HepG2 (cell line): Measurements from ENCODE around the gene OST4. TPM values are rescaled to one million over a fixed set of nuclear protein-coding genes. Genes with fewer than 3 reads are reported as not detected.

Experiments
- ARID2 ChIP-seq: sonication (generic); formaldehyde crosslinking; IDR thresholded peaks from 2 replicates; pipeline ENCODE4 v1.8.1; 2022; ENCODE audit warnings: mild to moderate bottlenecking, missing genetic modification reagents, borderline replicate concordance
- FOXA1 ChIP-seq, 2 experiments: fragments of 450-650 bp in 1 of 2; sonication (generic) in 1 of 2; formaldehyde crosslinking in 1 of 2; IDR thresholded peaks; 2 replicates each; pipeline versions ENCODE4 v1.4.0 to v1.6.1; 2016 to 2020; ENCODE audit warnings: missing genetic modification reagents in 1 of 2
- MEF2D ChIP-seq: sonication (generic); formaldehyde crosslinking; IDR thresholded peaks from 2 replicates; pipeline ENCODE4 v1.5.1; 2020; ENCODE audit warnings: mild to moderate bottlenecking, missing genetic modification reagents
- NR1H2 ChIP-seq: sonication (generic); formaldehyde crosslinking; IDR thresholded peaks from 2 replicates; pipeline ENCODE4 v1.8.1; 2022; ENCODE audit warnings: low read depth, missing genetic modification reagents, borderline replicate concordance
- RFX1 ChIP-seq: fragments of 450-650 bp; IDR thresholded peaks from 2 replicates; pipeline ENCODE4 v1.6.1; 2017
- SOX13 ChIP-seq, 3 experiments: fragments of 450-650 bp in 1 of 3; sonication (generic) in 1 of 3; formaldehyde crosslinking in 1 of 3; IDR thresholded peaks in 2 of 3; conservative IDR thresholded peaks in 1 of 3; 2 replicates each; pipeline versions ENCODE4 v1.5.0 to v1.6.1; 2016 to 2020; ENCODE audit warnings: antibody characterized with exemption in 1 of 3, mild to moderate bottlenecking in 1 of 3, missing compliant biosample characterization in 1 of 3, missing genetic modification reagents in 1 of 3, moderate library complexity in 1 of 3
- TEAD2 ChIP-seq: sonication (generic); formaldehyde crosslinking; IDR thresholded peaks from 2 replicates; pipeline ENCODE4 v1.9.0; 2021; ENCODE audit warnings: missing genetic modification reagents
- ZNF143 ChIP-seq: sonication (generic); formaldehyde crosslinking; IDR thresholded peaks from 2 replicates; pipeline ENCODE4 v1.4.0; 2020; ENCODE audit warnings: missing genetic modification reagents
- ZNF557 ChIP-seq: sonication (generic); formaldehyde crosslinking; IDR thresholded peaks from 2 replicates; pipeline ENCODE4 v1.4.0; 2020; ENCODE audit warnings: missing genetic modification reagents
- ZNF788 ChIP-seq: sonication (generic); formaldehyde crosslinking; IDR thresholded peaks from 2 replicates; pipeline ENCODE4 v1.5.0; 2020; ENCODE audit warnings: mild to moderate bottlenecking, missing genetic modification reagents, borderline replicate concordance
- ZSCAN20 ChIP-seq: sonication (generic); formaldehyde crosslinking; IDR thresholded peaks from 2 replicates; pipeline ENCODE4 v1.4.0; 2020; ENCODE audit warnings: missing genetic modification reagents, mild to moderate bottlenecking, borderline replicate concordance
- polyA plus RNA-seq, 8 experiments: library from polyadenylated mRNA; depleted of rRNA in 3 of 8; stranded (reverse) in 7 of 8; unstranded in 1 of 8; fragments of >200 nt; fragmentation: Illumina TruSeq in 4 of 8; extraction: Trizol in 4 of 8; gene quantifications; 2 replicates each; pipeline versions ENCODE4 v1.2.1 to v1.2.3, GENCODE V29; 2011 to 2016; ENCODE audit warnings: low read depth in 4 of 8, missing spikeins in 1 of 8, mixed read lengths in 1 of 8; ENCODE audit not compliant: insufficient read depth in 1 of 8
- total RNA-seq, 5 experiments: library from RNA; depleted of rRNA; stranded (reverse); fragments of >200 nt; fragmentation: Illumina TruSeq; extraction: Trizol; gene quantifications; 2 replicates each; pipeline ENCODE4 v1.2.3, GENCODE V29; 2016; ENCODE audit warnings: low read depth in 1 of 5
- TF ChIP-seq, protein P1 (sequence below): IDR thresholded peaks from 2 replicates; pipeline ENCODE4 v1.6.1; 2016; ENCODE audit warnings: low read depth, missing genetic modification reagents, missing compliant biosample characterization
- TF ChIP-seq, protein P2 (sequence below): sonication (generic); formaldehyde crosslinking; IDR thresholded peaks from 2 replicates; pipeline ENCODE4 v1.4.0; 2020; ENCODE audit warnings: missing genetic modification reagents, borderline replicate concordance
- TF ChIP-seq, protein P3 (sequence below): sonication (generic); formaldehyde crosslinking; conservative IDR thresholded peaks from 2 replicates; pipeline ENCODE4 v1.4.0; 2020; ENCODE audit warnings: missing genetic modification reagents
- TF ChIP-seq, protein P4 (sequence below): sonication (generic); formaldehyde crosslinking; IDR thresholded peaks from 2 replicates; pipeline ENCODE4 v1.5.0; 2020; ENCODE audit warnings: mild to moderate bottlenecking, missing genetic modification reagents

The OST4 gene
- total and polyA plus RNA-seq, 2 of the 13 experiments (the other 11 are each of a cell fraction or from before 2014, with no cell fraction given), result 498 to 584 TPM

DNA sequence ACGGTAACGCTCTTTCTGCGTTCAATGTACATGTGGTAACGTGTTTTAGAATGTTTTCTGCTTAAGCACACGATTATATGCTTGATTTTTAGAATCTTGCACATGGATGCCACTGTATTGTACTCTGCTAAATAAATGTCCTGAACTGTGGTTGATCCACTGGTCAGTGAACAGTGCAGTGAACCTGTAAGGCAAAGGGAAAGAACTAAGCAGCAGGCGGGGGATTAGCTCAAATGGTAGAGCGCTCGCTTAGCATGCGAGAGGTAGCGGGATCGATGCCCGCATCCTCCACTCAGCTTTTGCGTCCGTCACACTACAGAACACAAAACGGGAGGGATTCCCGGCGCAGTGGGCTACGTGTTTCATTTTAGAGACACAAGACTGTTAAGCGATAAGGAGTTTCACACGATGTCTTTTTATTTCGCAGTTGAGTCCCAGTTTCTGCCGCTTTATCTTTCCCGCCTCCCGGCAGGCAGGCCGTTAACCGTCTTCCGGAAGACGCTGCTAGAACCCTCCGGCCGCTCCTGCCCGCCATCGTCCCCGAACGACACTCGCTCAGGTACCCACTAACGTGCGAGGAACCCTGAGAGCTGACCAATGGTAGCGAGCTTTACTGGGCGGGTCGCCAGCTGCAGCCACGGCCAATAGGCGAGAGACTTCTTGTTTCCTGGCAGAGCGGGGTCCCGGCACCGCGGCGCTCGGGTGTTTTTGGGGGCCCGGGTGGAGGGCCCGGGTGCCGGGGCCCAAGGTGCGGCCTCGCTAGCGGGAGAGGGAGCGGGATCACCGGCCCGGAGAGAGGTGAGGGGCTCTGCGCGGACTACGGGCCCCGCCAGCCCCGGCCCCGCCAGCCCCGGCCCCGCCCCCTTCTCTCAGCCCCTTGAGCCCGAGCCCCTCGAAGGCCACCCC is 20.2 kb downstream of the OST4 start, which contains the start of gene AGBL5 (continued):
- TF ChIP-seq, protein P1, sequence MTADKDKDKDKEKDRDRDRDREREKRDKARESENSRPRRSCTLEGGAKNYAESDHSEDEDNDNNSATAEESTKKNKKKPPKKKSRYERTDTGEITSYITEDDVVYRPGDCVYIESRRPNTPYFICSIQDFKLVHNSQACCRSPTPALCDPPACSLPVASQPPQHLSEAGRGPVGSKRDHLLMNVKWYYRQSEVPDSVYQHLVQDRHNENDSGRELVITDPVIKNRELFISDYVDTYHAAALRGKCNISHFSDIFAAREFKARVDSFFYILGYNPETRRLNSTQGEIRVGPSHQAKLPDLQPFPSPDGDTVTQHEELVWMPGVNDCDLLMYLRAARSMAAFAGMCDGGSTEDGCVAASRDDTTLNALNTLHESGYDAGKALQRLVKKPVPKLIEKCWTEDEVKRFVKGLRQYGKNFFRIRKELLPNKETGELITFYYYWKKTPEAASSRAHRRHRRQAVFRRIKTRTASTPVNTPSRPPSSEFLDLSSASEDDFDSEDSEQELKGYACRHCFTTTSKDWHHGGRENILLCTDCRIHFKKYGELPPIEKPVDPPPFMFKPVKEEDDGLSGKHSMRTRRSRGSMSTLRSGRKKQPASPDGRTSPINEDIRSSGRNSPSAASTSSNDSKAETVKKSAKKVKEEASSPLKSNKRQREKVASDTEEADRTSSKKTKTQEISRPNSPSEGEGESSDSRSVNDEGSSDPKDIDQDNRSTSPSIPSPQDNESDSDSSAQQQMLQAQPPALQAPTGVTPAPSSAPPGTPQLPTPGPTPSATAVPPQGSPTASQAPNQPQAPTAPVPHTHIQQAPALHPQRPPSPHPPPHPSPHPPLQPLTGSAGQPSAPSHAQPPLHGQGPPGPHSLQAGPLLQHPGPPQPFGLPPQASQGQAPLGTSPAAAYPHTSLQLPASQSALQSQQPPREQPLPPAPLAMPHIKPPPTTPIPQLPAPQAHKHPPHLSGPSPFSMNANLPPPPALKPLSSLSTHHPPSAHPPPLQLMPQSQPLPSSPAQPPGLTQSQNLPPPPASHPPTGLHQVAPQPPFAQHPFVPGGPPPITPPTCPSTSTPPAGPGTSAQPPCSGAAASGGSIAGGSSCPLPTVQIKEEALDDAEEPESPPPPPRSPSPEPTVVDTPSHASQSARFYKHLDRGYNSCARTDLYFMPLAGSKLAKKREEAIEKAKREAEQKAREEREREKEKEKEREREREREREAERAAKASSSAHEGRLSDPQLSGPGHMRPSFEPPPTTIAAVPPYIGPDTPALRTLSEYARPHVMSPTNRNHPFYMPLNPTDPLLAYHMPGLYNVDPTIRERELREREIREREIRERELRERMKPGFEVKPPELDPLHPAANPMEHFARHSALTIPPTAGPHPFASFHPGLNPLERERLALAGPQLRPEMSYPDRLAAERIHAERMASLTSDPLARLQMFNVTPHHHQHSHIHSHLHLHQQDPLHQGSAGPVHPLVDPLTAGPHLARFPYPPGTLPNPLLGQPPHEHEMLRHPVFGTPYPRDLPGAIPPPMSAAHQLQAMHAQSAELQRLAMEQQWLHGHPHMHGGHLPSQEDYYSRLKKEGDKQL (CRISPR knock-in tag), result peak; percentile 49; the same call in 1 of the 2 replicates
- TF ChIP-seq FOXA1 (IDR thresholded peaks at IDR 0.05) (no peak), FOXA1 (CRISPR knock-in tag; IDR thresholded peaks at IDR 0.05) (no peak; the same call in 1 of the 2 replicates), NR1H2 (no peak), SOX13 (IDR thresholded peaks at IDR 0.05) (peak; percentile 67), SOX13 (CRISPR knock-in tag; conservative IDR thresholded peaks at IDR 0.05 in 1 of 2, IDR thresholded peaks at IDR 0.05 in 1 of 2) (no peak; a peak in 1 of 4 replicates), ZNF557 (CRISPR knock-in tag) (peak; percentile 99), ZSCAN20 (CRISPR knock-in tag) (peak; percentile 95), RFX1 (peak; percentile 56), TEAD2 (0 out of 2 replicates have a peak, but pooled peaks have one; percentile 23), ZNF788 (CRISPR knock-in tag) (peak; percentile 91; the same call in 1 of the 2 replicates), ARID2 (CRISPR knock-in tag) (peak; percentile 90; the same call in 1 of the 2 replicates), ZNF143 (CRISPR knock-in tag) (peak; percentile 73), MEF2D (CRISPR knock-in tag) (peak; percentile 95)
- TF ChIP-seq, protein P2, sequence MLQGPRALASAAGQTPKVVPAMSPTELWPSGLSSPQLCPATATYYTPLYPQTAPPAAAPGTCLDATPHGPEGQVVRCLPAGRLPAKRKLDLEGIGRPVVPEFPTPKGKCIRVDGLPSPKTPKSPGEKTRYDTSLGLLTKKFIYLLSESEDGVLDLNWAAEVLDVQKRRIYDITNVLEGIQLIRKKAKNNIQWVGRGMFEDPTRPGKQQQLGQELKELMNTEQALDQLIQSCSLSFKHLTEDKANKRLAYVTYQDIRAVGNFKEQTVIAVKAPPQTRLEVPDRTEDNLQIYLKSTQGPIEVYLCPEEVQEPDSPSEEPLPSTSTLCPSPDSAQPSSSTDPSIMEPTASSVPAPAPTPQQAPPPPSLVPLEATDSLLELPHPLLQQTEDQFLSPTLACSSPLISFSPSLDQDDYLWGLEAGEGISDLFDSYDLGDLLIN, result peak; percentile 45
- TF ChIP-seq, protein P3, sequence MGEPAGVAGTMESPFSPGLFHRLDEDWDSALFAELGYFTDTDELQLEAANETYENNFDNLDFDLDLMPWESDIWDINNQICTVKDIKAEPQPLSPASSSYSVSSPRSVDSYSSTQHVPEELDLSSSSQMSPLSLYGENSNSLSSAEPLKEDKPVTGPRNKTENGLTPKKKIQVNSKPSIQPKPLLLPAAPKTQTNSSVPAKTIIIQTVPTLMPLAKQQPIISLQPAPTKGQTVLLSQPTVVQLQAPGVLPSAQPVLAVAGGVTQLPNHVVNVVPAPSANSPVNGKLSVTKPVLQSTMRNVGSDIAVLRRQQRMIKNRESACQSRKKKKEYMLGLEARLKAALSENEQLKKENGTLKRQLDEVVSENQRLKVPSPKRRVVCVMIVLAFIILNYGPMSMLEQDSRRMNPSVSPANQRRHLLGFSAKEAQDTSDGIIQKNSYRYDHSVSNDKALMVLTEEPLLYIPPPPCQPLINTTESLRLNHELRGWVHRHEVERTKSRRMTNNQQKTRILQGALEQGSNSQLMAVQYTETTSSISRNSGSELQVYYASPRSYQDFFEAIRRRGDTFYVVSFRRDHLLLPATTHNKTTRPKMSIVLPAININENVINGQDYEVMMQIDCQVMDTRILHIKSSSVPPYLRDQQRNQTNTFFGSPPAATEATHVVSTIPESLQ (CRISPR knock-in tag), result peak; percentile 74; the same call in 1 of the 2 replicates
- TF ChIP-seq, protein P4, sequence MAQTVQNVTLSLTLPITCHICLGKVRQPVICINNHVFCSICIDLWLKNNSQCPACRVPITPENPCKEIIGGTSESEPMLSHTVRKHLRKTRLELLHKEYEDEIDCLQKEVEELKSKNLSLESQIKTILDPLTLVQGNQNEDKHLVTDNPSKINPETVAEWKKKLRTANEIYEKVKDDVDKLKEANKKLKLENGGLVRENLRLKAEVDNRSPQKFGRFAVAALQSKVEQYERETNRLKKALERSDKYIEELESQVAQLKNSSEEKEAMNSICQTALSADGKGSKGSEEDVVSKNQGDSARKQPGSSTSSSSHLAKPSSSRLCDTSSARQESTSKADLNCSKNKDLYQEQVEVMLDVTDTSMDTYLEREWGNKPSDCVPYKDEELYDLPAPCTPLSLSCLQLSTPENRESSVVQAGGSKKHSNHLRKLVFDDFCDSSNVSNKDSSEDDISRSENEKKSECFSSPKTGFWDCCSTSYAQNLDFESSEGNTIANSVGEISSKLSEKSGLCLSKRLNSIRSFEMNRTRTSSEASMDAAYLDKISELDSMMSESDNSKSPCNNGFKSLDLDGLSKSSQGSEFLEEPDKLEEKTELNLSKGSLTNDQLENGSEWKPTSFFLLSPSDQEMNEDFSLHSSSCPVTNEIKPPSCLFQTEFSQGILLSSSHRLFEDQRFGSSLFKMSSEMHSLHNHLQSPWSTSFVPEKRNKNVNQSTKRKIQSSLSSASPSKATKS (CRISPR knock-in tag), result peak; percentile 86; the same call in 1 of the 2 replicates
